ENCODE data around the gene LRFN4. TPM values are rescaled to one million over a fixed set of nuclear protein-coding genes. Genes with fewer than 3 reads are reported as not detected.
A peak's percentile ranks its signal among the peaks of the same experiment; 100 is the strongest.

LRFN4 gene
- total RNA-seq, 1 experiment from 2014 or later: 4.7 TPM

DNA sequence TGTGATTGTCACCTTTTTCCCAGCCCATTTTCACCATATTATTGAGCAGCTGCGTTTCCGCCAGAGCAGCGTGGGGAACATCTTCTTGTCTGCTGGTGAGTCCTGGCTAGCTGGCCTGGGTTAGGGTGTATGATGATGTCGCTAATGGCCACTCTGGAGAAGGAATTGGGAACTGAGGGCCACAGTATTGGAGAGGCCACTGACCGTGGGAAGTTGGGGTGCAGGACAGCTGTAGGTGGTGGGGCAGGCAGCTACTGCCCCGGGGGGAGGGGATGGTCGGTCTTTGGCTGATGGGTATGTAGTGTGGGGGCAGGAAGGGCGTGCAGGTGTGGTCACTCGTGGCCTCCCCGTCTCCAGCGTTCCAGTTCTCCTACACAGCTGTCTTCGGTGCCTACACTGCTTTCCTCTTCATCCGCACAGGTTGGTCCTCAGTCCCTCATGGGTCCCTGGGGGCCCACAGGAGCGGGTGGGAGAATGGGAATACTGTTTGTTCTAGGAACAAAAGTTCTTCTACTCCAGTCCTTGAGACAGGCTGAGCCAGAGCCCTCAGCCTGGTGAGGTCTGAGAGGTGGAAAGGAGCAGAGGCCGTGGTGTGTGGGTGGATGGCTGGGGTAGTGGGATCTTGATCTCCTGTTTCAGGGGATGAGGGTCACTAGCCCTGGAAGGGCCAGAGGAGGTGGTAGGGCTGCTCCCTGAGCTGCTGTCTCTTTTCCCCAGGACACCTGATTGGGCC lies 11.6 kb upstream of the LRFN4 start:
- DNase-seq (ENCODE audit: low spot score): no peak

DNA sequence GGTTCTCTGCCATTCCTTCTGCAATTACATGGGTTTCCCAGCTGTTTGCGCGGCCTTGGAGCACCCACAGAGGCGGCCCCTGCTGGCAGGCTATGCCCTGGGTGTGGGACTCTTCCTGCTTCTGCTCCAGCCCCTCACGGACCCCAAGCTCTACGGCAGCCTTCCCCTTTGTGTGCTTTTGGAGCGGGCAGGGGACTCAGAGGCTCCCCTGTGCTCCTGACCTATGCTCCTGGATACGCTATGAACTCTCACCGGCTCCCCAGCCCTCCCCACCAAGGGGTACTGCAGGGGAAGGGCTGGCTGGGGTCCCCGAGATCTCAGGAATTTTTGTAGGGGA lies 11.0 kb upstream of the LRFN4 start:
- no peak for DNase-seq (ENCODE audit: low spot score)

DNA sequence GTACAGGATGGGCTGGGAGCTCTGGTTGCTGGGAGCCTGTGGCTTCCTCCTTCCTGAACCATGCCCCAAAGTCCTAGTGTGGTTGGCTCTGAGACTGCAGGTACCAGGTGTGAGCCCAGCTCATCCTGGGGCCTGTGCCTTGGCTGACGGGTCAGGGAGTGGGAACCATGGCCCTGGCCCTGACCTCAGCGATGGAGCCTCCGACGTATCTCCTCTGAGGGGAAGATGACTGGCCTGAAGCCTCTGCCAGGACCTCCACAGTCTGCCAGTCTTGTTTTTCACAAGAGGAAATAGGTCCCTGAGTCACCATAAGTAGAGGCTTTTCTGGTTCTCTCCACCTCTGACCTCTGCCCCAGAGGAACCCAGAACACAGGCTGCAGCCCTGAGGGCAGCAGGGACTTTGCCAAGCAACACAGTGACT lies 10.2 kb upstream of the LRFN4 start:
- DNase-seq (ENCODE audit: low spot score): no peak

DNA sequence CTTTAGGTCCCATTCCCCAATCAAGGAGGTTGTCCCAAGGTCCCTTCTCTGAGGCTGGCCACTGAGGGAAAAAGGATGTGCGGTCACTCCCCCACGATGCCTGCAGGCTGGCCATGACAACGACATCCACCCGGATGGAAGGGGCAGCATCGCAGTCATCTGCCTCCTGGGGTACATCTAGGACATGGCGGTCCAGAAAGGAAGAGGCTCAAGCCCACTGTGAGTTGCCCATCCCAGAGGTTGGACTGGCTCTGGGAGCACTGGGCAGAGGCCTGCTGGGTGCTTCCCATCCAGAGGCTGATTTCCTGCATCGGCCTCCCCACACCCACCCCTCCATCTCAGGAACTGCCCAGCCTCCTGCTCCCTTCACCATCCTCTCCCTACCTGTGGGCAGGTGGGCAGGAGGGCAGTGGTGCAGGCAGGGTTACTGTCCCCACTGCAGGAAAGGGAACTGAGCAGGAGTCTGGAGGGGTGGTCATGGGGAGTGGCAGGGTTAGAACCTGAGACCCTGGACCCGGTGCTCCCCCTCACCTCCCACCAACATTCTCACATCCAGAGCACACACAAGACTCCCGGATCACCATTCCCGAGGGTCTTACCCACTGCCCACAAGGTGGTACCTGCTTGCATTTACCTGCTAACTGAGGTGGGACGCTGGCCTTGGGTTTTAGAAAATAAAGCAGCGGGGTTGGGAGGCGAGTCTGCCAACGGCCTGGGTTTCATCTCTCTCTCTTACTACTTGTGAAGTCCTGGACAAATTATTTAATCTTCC lies 9.2 kb upstream of the LRFN4 start:
- no peak for DNase-seq (ENCODE audit: low spot score)

DNA sequence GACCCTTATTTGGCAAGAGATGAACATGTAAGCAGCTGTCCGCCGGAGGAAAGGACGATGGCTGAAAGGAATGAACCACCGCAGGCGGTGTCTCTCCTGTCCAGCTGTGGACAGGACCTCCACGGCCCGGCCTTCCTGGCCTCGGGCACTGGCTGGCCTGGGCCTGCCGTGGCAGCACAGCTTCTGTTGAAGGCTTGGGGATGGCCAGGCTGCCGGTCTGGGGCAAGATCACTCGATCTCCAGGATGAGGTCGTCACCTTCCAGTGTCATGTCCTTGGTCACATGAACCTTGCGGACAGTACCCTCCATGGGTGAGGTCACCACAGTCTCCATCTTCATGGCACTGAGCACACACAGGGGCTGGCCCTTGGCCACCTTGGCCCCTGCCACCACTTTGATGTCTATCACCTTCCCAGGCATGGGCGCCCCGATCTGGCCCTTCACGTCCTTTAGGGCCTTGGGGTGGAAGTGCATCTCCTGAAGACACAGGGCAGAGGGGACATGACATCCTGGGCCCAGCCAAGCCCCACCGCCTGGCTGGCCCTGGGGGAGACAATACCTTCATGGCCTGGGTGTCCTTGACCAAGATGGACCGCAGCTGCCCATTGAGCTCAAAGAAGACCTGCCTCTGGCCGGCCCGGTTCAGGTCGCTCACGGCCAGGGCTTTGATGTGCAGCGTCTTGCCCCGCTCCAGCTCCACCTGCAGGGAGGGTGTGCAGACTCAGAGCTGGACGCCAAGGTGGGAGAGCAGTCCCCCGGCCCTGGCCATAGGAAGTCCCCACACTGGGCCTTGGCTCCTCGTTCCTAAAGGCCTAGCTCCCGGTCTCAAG lies 8.0 kb upstream of the LRFN4 start:
- no peak for DNase-seq (ENCODE audit: low spot score)

DNA sequence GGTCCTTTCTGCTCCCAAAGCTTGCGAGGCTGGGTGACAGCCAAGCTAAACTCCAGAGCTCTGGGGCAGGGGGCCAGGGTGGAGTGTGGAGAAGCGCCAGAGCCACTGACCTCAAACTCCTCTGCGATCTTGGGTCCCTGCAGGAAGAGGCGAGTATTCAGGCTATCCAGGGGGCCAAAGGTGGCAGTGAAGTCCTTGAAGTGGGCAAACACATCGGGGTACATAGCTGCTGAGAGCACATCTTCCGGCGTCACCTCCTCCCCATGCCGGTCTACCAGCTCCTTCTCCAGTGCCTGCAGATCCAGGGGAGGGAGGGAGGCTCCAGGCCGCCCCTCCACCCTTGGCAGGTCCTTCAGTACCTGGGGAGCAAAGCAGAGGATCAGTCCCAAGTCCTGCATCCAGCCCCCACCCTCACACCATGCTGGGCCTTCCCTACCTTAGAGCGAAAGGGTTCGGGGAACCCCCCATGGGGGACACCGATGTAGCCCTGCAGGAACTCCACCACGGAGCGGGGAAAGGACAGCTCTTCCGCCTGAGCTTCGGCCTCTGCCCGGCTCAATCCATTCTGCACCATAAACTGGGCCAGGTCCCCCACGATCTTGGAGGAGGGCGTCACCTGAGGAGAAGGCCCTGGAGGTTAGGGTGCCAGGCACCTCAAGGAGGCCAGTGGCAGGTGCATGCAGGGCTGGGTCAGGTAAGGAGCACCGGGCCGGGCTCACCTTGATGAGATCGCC lies 7.2 kb upstream of the LRFN4 start:
- no peak for DNase-seq (ENCODE audit: low spot score)

DNA sequence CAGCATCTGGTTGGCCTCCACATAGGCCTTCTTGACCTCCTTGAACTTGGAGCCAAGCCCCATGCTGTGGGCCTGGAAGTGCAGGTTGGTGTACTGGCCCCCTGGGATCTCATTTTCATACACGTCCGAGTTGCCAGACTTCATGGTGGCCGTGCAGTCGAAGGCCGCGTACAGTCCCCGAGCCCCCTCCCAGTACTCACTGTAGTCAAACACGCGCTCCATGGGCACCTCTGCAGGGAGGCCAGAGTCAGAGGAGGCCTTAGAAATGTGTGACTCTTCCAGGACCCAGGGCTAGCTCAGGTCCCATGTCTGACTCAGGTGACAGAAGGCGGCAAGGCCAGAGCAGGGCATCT lies 6.7 kb upstream of the LRFN4 start:
- no peak for DNase-seq (ENCODE audit: low spot score)

DNA sequence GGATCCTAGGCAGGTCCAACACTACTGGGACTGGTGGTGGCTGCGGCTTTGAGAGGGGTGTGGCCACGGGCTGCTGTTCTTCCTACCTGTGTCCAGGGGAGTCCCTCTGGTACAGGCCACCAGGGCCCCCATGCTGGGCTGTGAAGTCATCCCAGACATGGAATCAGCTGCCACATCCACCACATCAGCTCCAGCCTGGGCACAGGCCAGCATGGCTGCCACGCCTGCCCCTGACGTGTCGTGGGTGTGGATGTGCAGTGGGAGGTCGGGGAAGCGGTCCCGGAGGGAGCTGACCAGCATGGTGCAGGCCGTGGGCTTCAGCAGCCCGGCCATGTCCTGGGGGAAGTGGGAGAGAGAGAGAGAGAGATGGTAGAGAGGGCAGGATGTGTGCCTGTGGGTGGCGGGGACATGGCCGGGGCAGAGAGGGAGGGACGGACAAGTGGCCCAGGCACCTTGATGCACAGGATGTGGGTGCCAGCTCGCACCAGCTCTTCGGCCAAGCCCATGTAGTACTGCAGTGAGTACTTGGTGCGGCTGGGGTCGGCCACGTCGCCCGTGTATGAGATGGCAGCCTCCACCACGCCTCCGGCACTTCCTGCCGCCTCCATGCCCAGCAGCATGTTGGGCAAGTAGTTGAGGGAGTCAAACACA lies 6.2 kb upstream of the LRFN4 start:
- no peak for DNase-seq (ENCODE audit: low spot score)

DNA sequence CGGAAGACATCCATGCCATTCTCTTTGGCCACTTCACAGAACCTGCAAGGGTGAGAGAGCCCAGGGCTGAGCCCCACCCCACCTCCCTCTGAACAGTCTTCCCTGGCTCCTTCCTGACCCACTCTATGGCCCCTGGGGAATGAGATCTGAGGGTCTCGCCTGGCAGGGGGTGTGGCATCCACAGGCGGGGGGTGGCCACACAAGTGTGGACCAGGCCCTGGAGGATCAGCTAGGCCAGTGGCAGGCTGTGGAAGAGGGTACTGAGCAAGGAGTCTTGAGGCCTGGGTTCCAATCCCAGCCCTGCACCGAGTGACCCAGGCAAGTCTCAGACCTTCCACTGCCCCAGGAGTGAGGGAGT lies 5.6 kb upstream of the LRFN4 start:
- no peak for DNase-seq (ENCODE audit: low spot score)

DNA sequence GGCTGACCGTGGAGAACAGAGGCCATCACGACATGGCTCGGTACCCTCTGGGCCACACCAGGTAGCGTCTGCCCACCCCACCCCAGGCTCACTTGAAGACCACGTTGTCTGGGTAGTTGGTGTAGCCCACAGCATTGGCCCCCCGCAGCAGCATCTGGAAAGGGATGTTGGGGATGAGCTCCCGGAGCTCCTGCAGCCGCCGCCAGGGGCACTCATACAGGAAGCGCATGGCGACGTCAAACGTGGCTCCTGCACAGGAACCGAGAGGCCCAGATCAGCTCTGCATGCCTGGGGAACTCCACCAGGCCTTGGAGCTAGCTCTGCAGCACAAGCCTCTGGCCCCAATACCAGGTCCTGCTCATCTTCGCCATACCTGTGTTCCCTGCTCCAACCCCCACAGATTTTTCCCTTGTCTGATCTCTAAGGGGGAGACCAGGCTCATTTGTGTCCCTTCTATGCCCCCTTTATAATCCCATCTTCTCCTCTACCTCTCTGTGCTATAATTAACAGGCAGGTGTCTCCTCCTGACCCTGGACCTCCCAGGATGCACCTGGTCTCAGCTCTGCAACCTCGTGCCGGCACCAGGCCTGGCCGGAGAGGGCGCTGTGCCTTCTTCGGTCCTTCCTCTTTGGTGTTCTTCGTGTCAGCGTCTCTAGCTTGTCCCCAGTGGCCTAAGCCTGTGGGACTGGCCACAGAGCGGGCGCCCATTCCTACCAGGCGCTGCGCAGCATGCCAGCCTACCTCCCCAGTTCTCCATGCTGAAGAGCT lies 5.0 kb upstream of the LRFN4 start:
- DNase-seq (ENCODE audit: low spot score): no peak

DNA sequence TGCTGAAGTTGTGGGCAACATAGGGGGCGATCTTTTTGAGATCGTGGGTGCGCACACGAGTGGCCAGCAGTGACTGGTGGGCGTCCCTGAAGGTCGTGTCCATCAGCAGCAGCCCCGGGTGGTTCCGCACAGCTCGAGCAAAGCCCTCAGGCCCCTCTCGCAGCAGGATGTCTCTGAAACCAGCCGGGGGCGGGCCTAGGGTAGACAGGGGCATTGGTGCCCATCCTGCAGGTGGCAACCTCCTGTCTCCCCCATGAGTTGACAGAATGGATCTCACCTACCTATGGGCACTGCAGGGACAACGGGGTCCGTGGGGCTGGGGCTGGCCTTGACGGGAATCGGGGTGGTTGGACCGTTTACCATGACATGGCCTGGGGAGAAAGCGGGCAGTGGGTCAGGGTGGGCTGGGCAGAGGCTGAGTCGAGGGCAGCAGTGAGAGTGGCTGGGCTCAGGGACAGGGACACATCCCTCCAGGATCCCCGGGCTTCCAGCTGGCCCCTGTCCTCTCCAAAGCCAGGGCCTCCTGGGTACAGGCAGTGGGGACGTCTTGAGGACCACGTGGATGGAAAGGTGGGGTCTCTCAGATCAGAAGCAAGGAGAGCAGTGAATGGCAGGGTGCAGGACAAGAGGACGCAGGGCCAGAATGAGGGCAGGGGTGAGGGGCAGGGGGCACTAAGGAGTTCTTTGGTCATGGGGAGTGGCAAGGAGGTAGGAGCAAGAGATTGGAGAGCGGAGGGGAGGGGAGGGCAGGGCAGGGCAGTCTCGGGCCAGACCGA lies 4.2 kb upstream of the LRFN4 start:
- no peak for DNase-seq (ENCODE audit: low spot score)

DNA sequence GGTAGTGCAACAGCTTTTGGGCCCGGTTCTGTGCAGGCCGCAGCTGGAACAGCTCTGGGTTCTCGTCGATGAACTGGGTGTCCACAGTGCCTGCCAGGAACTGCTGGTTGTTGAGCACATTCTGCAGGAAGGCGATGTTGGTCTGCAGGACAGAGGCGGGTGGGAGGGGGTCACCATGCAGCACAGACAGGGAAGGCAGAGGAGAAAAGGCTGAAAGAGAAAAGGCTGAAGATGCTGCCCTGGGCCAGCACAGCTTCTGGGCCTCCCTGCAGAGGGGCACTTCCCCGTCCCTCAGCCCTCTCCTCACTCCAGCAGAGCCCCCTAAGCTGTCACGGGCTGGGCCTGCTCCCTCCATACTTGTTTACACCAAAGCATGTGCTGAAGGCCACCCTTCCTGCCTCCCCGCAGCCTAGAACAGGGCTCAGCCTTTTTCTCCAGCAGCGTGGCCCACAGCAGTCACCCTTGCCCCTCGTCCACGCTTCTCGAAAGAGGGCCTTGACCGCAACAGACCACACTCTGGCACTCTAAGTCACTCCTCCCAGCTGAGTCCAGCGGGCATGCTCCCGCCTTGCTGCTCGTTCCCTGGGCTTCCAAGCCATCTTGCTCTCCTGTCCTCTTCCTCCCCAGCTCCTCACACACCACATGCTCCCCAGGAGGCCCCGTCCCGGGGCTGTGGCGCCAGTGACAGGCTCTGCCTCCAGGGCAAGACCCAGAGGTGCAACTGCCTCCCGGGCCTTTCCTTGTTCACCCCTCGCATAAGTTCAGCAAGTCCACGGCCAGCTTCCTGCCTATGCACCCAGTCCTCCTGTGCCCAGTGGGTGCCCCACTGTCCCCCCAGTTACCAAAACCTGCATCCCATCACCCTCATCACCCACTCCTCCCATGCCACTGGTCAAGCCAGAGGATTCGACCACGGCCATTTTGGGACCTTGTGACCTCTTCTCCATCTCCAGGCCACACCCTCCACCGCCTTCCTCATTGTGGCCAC lies 3.3 kb upstream of the LRFN4 start:
- DNase-seq (ENCODE audit: low spot score): no peak

DNA sequence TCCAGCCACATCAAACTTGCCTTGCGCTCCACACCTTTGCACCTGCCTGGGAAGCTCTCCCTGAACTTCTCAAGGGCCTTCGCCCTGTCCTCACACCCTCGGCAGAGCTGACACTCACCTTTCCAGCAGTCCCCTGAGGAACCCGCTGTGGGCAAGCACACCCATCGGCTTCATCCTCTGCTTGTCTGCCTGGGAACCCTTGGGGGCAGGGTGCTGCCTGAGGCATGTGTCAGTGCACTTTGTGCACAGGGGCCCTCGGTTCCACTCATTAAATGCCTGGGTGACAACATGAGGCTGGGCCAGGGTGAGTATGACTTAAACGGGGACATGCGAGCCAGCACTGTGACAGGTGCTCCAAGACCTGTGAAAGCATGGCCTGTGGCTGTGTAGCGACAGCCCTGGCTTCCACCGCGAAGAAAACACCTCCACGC lies 2.6 kb upstream of the LRFN4 start:
- no peak for DNase-seq (ENCODE audit: low spot score)

DNA sequence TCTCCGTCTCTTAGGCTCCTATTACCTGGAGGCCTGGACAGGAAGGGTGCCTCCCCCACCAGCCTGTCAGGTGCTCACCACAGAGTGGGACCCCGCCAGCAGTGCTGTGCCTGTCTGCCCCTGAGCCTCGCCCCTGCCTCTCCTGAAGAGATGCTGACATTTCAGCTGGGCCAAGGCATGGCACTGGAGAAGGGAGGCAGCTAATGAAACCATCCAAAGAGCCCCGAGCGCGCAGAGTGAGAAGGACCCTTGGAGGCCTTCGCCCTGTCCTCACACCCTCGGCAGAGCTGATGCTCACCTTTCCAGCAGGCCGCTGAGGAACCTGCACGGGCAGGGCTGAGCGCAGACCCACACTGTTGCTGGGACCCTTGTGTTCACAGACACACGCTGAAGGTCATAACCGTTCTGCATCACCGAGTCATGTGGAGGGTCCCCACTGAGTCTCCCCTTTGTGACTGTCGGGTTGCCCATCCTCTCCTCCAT lies 2.1 kb upstream of the LRFN4 start:
- no peak for DNase-seq (ENCODE audit: low spot score)

DNA sequence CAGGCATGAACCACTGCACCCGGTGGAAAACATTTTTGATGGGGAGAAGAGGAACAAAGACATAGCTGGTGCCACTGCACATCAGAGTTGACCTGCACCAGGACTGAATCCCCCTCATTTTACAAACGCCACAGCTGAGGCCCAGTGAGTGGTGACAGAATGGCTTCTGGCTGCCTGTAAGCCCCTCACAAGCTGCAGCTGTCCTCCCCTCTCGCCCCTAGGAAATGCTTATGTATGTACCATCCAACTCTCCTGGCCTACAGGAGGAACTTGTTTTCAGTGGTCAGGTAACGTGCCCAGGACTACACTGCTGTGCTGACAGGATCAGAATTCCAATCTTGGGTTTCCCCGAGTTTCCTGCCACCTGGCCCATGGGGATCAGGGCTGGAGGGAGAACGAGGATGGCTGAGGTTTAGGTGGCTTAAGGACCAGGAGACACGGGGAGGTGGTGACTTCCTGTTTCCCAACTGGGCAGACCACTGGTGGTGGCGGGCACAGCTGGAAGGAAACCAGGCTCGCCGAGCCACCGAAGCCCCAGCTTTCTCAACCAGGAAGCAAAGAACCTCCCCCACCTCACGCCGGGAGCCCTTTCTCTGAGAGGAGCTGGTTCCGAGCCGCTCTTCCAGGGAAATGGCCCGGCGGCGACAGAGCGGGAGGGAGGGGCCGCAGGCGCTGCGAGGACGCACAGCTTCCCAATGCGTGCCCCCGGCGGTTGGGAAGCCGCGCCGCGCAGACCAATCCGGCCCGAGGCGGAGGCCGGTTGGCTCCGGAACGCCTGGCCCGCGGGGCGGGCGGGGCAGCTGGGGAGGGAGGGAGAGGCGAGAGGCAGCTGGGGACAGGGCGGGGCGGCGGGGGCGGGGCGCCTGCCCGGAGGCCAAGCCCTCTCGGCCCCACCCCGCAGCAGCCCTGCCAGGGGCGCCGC lies 1.0 kb upstream of the LRFN4 start:
- DNase-seq (ENCODE audit: low spot score): peak; percentile 83

DNA sequence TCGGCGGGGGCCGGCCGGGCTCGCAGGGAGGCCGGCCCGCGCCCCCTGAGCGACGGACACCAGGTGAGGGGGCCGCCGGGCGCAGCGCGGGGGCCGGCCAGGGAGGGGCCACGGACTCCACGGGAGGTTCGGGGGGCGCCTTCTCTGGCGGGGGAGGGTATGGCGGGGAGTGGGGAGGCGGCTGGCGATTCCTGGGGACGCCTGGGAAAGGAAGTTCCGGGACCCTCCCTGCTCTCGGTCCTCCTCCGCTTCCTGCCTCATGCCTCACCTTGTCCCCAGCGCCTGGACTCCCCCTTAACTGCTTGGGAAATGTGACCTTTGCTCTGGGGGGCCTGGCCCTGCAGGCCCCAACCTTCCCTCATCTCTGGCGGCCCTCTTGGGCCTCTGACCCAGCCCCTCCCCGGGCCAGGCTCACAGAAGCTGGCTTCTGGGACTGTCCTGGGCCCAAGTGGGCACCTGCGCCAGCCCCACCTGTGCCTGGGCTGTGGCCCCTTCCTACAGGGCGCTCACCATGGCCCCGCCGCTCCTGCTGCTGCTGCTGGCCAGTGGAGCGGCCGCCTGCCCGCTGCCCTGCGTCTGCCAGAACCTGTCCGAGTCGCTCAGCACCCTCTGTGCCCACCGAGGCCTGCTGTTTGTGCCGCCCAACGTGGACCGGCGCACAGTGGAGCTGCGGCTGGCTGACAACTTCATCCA lies 516 bp downstream of the LRFN4 start:
- no peak for DNase-seq (ENCODE audit: low spot score)

DNA sequence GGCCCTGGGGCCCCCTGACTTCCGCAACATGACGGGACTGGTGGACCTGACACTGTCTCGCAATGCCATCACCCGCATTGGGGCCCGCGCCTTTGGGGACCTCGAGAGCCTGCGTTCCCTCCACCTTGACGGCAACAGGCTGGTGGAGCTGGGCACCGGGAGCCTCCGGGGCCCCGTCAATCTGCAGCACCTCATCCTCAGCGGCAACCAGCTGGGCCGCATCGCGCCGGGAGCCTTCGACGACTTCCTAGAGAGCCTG lies 992 bp downstream of the LRFN4 start:
- no peak for DNase-seq (ENCODE audit: low spot score)

All from H4 (cell line).